ENCODE measurements around the gene IL17RD.

The IL17RD gene

GRCh38 chr3:57164657-57165573, at the start of gene IL17RD:
IL17RD (minus strand) TSS chr3:57165353; CDS start chr3:57165286, 67 bp downstream.
- peak; percentile 63 for DNase-seq (ENCODE audit: low read depth)

DNA sequence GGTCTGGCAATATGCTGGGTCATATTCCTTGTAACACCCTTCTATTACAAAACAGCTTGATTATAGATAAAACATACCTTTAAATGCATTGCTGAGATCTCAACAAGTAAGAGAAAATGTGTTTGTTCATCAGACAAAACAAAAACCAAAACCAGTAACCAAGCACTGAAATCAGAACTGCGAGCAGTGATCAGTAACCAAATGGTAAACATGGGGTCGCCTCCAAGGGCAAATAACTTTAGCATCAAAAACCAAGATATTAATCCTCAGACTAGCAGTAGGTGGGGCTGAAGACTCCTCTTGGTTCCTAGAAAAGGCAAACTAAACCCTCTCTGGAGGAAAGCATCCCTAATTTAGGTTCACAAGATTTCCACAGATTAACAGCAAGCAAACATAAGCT, 41.3 kb upstream of the IL17RD start:
- no peak for DNase-seq (ENCODE audit: low read depth)

DNA sequence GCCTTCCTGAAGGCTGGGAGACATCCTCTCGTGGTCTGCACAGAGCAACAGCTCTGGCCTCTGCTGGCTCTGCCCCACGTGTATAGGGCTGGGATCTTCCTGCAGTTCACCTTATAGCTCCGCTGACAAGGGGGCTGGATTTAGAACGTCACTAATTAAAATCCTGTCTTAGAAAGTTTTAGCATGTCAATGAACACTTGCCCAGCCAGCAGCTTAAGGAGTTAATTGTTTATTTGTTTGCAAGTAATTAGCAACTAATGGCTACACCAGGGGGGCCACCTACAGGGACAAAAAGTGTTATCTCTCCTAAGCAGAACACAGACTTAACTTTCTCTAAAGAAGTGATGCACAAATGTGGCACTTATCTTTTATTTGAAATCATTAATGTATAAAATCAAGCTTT, 34.7 kb upstream of the IL17RD start, which contains the start of gene HESX1:
HESX1 (minus strand) TSS at position 84 of the 403 bp plus-strand sequence; CDS start at position 24, 60 bp downstream.
- DNase-seq (ENCODE audit: low read depth), result no peak

- no peak for DNase-seq (ENCODE audit: low read depth)
These were observed 29.5 kb upstream of the IL17RD start for GRCh38 chr3:57194641-57195040.

DNA sequence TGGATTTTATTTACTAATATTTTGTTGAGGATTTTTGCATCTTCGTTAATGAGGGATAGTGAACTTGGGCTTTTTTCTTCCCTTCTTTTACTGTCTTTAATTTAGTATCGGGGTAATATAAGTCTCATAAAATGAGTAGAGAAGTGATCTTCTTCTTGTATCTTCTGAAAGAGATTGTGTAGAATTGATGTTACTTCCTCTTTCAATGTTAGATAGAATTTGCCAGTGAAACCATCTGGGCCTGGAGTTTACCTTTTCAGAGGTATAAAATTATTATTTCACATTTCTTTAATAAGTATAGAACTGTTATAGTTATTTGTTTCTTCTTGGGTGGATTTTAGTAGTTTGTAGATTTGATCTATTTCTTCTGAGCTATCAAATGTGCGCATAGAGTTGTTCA, 26.9 kb upstream of the IL17RD start:
- no peak for DNase-seq (ENCODE audit: low read depth)

GRCh38 chr3:57184526-57184925, 19.4 kb upstream of the IL17RD start:
- DNase-seq (ENCODE audit: low read depth), result no peak

DNA sequence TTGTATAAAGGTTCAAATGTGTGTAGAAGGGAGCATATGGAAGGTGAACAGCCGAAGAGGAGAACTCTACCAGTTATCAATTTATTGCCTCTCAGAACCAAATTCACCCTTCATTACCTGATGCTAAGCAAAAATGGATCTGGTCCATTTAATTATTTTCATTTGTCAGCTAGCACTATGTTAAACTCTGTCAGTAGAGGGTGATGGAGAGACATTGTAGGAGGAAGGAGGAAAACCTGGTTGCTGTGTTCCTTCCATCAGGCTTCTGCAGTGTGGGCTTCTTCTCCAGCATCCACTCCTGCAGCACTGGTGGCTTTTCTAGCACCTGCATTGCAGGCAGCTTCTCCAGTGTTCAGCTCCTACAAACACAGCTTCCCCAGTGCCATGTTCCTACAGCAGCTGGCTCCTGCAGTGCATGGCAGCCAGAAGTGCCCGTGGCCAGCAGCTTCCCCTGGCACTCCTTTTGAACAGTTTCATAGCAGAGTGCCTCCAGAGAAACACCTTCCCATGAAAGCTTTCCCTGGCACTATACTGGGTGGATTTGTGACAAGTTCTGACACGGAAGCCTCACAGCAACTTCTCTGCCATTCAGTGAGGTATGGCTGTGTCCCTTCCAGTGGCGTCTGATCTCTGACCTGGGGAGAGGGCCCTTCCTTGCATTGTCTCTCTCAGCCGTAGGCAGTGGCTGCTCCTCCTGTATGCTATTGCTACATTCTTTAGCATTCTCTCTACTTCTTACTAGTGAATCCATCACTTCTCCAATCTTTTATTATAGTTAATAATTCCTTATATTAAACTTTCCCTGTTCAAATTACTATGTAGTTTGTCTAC, 14.6 kb upstream of the IL17RD start:
- no peak for DNase-seq (ENCODE audit: low read depth)

DNA sequence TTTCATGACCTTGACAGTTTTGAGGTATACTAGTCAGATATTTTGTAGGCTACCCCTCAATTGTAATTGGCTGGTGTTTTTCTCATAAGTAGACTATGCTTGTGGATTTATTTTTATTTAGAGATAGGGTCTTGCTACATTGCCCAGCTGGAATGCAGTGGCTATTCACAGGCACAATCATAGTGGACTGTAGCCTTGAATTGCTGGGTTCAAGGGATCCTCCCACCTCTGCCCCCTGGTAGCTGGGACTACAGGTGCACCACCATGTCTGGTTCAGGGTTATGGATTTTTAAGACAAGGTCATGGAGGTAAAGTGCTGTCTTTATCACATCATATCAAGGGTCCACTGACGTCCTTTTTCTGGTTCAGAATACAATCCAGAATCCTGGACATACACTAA, 10.9 kb upstream of the IL17RD start:
- no peak for DNase-seq (ENCODE audit: low read depth)

DNA sequence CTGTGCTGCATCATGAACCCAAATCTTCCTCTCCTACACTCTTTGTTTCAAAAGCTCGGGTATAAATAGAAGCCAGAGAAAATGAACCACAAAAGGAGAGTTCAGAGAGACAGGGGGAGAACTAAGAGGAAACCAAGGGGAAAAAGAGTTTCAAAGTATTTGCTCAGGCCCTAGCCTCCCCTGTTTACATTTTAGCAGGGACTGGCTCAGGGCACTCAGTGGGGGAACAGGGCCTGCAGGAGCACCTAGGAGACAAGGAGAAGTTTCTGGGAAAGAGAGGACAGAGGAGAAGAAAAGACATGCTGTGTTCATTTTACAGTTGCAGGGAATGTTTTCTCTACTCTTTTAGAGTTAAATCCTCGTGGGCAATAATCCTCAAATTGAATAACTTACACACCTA, 8.5 kb upstream of the IL17RD start:
- DNase-seq (ENCODE audit: low read depth), result no peak

DNA sequence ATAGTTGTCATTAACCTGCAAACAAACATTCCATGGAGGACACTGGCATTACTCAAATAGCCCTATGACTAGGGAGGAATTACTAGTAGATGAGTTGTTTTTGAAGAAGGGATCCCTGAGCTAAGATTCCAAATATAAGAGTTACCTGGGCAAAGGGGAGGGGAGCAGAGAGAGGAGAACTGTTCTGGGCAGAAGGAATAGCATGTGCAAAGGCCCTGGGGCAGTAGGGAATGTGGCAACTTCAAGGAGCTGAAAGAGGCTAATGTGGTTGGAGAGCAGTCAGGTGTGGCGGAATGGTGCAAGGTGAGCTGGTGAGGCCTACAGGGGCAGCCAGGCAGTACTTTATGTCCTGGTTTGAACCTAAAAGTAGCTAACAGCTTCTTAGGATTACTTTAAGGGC, 5.8 kb upstream of the IL17RD start:
- no peak for DNase-seq (ENCODE audit: low read depth)

DNA sequence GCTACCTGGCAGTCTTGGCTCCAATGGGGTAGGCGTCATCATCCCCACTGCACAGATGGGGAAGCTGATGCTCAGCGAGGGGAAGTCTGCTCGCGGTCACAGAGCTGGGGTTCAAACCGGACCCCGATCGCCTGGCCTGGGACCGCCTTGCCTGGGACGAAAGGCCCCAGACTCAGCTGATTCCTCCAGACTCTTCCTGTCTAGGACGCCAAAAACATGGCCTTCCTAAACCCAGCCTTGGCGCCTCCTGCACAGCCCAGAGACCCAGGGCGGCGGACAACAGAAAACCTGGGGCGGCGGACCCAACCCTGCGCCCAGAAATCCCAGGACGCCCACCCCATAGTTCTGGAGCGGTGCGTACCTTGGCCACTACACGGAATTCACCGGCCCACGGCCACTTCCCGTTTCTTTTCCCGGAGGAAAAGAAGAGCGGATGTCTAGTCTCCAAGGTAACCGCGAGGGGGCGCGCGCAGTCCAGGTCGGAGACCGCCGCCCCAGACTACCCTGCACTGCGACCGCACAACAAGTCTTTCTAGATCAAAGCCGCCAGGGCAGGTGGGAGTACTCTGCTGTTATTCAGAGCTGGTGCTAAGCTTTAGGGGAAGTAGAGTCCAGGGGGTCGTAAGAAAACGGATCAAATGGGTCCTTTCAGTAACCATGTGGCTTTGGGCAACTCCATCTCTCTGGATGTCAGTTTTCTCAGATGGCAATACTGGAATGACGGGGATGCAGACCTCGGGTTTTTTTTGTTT, 4.9 kb upstream of the IL17RD start:
- peak; percentile 60 for DNase-seq (ENCODE audit: low read depth)

DNA sequence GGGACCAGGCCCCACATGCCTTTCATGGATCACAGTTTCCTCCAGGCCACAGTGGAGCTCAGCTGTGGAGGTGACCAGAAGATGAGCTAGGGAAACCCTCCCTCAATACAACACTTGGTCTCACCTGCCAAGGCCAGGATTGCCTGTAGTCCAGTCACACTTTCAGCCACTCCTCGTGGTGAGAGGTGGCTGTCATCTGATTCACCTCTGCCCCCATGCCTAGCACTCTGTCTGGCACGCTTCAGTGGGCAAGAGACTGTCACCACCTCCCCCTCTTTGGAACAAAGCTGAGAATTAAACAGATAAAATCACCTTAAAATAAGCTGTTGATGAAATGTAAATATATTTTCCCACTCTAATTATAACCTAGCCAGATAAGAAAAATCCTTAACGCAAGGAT, 4.0 kb upstream of the IL17RD start:
- no peak for DNase-seq (ENCODE audit: low read depth)

DNA sequence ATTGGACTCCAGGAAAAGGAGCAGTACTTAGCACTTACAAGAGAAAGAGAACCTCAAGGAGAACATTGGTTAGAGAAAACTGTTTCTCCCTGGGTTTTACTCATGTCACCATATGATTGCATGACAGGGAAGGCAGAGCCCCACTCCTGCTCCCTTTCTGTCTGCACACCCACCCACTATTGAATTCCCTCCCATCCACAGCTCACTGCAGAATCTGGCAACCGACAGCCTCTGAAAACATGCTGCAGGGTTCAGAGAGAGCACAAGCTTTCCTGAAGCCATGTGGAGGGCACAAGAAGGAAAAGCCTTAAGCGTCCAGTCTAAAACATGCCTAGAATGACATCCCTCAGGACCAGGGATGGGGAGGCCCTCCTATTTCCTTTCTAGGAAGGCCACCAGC, 3.0 kb upstream of the IL17RD start:
- DNase-seq (ENCODE audit: low read depth), result no peak

GRCh38 chr3:57166660-57167059, 1.5 kb upstream of the IL17RD start:
- no peak for DNase-seq (ENCODE audit: low read depth)

DNA sequence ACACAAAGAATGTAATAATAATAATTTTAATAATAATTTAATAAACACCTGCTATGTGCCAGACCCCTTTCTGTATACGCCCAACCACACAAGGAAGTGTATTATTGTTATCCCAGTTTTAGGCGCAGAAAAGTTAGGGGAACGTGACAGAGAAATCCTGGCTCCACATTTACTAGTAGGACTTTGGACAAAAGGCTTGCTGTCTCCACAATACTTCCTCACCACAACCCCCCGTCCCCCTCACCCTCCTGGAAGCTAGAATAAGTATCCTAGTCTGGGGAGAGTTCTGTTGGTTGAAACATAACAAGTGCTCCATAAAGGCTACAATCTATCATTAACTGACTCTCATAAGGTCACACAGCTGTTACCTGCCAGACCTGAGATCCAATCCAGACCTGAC, 488 bp upstream of the IL17RD start:
- no peak for DNase-seq (ENCODE audit: low read depth)

DNA sequence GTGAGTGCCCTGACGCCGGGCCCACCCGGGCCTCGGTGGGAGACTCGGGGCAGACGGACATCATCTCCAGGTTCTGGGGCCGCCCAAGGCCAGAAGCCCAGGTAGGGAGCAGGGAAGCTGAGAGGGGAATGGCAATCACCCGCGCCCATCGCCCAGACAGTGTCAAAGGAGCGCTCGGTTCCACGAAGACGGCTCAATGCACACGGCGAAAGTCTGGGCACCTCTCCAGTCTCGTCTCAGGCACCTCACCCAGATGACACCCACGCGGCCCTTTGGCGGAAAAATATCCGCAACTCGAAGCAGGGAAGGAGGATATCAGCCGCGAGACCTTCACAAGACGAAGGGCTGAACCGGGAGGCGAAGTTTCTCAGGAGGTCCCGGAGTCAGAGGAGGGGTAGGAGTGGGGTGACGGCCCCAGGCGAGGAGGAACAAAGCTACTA, 916 bp downstream of the IL17RD start:
- peak; percentile 10 for DNase-seq (ENCODE audit: low read depth)

DNA sequence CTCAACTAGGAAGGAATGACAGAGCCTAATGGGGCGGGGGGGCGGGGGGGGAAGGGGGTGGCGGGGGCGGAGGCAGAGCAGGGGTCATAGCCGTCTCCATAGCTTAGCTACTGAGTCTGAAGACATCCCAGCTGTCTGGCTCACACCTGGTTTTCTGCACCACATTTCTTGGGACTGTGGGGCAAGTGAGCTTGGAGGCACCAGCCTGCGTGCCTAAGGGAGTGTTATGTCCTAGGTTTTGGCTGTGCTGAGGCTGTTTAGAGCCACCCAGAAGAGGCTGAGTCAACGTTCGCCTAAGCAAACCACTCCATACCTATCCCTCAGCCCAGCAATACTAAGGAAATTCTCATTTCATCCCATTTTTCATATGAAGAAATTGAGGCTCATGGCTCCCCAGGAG, 1.4 kb downstream of the IL17RD start:
- DNase-seq (ENCODE audit: low read depth), result no peak

DNA sequence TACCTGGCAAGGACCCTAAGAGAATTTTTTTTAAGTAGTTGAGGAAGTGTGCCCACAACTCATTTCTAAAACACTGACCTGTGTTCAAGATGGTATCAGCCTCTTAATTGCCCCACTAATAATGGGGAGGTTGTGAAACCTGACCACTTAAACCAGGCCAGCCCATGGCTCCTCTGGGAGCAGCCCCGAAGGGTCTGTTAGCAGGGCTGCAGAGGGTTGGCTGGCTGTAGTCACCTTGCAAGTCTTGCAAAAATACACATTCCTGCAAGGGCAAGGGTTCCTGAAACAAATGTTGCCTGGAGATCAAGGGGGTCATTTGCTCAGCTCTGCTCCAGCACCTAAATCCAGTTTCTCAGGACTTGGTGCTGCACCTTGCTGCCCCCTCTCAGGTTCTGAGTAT, 3.2 kb downstream of the IL17RD start:
- no peak for DNase-seq (ENCODE audit: low read depth)

- no peak for DNase-seq (ENCODE audit: low read depth)
These were observed 4.2 kb downstream of the IL17RD start for GRCh38 chr3:57160765-57161538.

- DNase-seq (ENCODE audit: low read depth), result no peak
These were observed 4.9 kb downstream of the IL17RD start for GRCh38 chr3:57160076-57160764.

All from activated T-cell treated with anti-CD3 and anti-CD28 coated beads for 48 hours (primary cell).